ENCODE measurements around the gene CFAP299.

GRCh38 chr4:80386281-80386886 lies 50.9 kb downstream of the CFAP299 start:
- TF ChIP-seq CTCF (IDR thresholded peaks at IDR 0.05; ENCODE audit: low read length): no peak
- no peak for TF ChIP-seq EZH2 (optimal IDR thresholded peaks at IDR 0.05; ENCODE audit: low read depth, low read length)

Measured in MM.1S (cell line).